Camera-type eye (tissue), 1 donor: ENCODE measurements around the gene IDH3A. TPM values are rescaled to one million over a fixed set of nuclear protein-coding genes. Genes with fewer than 3 reads are reported as not detected.

ENCODE experiments used
- total RNA-seq: library from RNA; depleted of rRNA; stranded (reverse); fragments of >200 nt; gene quantifications from one replicate; pipeline ENCODE4 v1.2.3, GENCODE V29; 2014

IDH3A gene
- 84.8 TPM for total RNA-seq

DNA sequence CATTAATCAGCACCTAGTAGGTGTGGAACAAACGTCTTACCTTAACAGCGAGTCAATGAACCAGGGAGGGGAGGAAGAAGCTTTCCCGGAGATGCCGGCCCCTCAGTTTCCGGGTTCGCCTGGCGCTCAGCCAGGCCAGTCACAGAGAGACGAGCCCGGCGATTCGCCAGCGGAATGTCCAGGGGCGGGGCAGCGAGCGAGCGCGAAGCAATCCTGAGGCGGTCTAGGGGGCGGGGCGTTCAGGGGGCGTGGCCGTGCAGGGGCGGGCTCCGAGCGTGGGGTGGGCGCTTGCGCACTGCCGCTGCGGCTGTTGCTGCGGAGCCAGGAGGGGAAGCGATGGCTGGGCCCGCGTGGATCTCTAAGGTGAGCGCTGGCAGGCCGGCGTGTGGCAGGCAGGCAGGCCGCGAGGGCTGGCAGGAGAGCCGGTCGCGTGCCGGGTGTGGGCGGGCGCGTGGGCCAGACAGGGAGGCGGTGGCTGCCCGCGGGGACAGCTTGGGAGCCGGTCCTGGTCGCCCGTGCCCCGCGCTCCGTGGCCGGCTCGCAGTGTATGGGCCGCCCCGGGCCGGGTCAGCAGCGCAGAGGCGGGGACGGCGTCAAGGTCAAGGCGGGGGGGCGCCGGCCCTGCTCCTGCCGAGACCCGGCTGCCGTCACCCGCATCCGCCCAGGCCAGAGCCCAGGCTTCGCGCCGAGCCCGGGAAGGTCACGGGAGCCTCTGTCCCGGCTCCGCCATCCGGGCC lies at the start of gene IDH3A:
IDH3A (plus strand) TSS at position 295 of the 737 bp plus-strand sequence; CDS start at position 337, 42 bp downstream.

DNA sequence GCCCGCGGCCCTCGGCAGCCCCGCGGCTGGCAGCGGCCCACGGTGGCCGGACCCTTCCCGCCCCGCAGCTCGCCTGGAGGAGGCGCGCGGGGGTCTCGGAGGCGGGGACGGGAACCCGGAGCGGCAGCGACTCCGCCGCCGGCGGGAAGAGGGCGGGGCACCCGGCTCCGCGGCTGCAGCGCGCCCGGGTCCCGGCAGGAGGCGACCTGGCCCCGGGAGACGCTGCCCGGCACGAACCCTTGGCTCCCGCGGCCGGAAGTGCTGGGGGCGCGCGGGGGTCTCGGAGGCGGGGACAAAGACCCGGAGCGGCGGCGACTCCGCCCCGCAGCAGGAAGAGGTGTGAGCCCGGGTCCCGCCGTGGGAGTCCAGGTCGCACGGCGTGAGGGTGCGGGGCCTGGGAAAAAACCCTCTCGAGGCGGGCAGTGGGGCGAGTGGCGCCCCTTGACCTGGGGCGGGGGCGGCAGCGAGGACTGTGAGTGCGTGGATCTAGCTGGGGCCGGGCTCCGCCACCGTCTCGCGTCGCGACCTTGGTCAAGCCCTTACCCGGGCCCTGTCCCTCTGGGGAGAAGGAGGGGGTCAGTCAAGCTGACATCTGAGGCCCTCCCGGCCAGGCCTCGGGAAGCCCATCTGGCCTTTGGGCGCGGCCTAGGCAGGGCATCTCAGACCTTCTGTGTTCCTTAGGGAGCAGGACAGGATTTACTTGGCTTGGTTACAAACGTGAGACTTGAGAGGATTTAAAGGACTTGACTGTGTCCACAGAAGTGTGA lies 17.7 kb upstream of the IDH3A start, which contains the start of gene CIB2:
CIB2 (minus strand) TSS at position 151 of the 767 bp plus-strand sequence. CDS start 230 bp downstream, outside the sequence.

Other genes with a start within 250 kb of the IDH3A start
- gene TBC1D2B, start 71.7 kb upstream of the IDH3A start, total RNA-seq = 46.0 TPM
- not detected for gene SH2D7, start 56.8 kb upstream of the IDH3A start, total RNA-seq
- gene CIB2, start 17.9 kb upstream of the IDH3A start, total RNA-seq = 14.4 TPM
- gene ACSBG1, start 85.2 kb downstream of the IDH3A start, total RNA-seq = 1.0 TPM
- 30.6 TPM for gene DNAJA4, start 115.2 kb downstream of the IDH3A start, total RNA-seq
- gene SKIC8, start 150.2 kb downstream of the IDH3A start, total RNA-seq = 60.8 TPM
- 401 TPM for gene CRABP1, start 191.0 kb downstream of the IDH3A start, total RNA-seq